Mucosa of descending colon (tissue), 3 donors: Measurements from ENCODE around the gene PRSS12. TPM values are rescaled to one million over a fixed set of nuclear protein-coding genes. Genes with fewer than 3 reads are reported as not detected.

ENCODE experiments used
- ATAC-seq: fragments of 200-7000 bp; cut with Tn5 transposase; one replicate; pipeline ENCODE4 v1.9.1; 2020; ENCODE audit warnings: mild to moderate bottlenecking, moderate library complexity
- DNase-seq, 3 donors: peaks; one replicate each; pipeline ENCODE4 v3.0.0-alpha.2; 2020
- H3K36me3 ChIP-seq: fragments of 200-600 bp; one replicate; pipeline ENCODE4 v1.8.0; 2021; ENCODE audit warnings: low read depth, mild to moderate bottlenecking
- H3K4me1 ChIP-seq: fragments of 200-600 bp; one replicate; pipeline ENCODE4 v1.8.0; 2021; ENCODE audit warnings: low read depth, mild to moderate bottlenecking
- H3K4me3 ChIP-seq: fragments of 200-600 bp; one replicate; pipeline ENCODE4 v1.8.0; 2021; ENCODE audit warnings: mild to moderate bottlenecking
- H3K9me3 ChIP-seq: fragments of 200-600 bp; one replicate; pipeline ENCODE4 v1.8.0; 2021; ENCODE audit warnings: mild to moderate bottlenecking
- CTCF ChIP-seq: fragments of 200-600 bp; IDR thresholded peaks from one replicate; pipeline ENCODE4 v1.8.0; 2022; ENCODE audit warnings: antibody characterized with exemption, mild to moderate bottlenecking
- intact Hi-C, 2 donors: fragments of 100-400 bp; cut with DNase I in 1 of 2; cut with micrococcal nuclease in 1 of 2; formaldehyde crosslinking; loops; one replicate each; pipeline versions ENCODE4 v1.11.0 to v1.11.1; 2022; cut with DNase I, micrococcal nuclease
- total RNA-seq, 3 donors: library from RNA; stranded (reverse); fragmentation: NEBNext Ultra II Directional in 2 of 3; extraction: Animal tissue kit (Norgen Biotek cat#: 25700) in 2 of 3; gene quantifications; one replicate each; pipeline versions ENCODE4 v1.2.1 to v1.2.4, GENCODE V29; 2021 to 2023
- donor health status: DM: no; HTN: no; CAD: no; lungs with moderate emphysema.
- donor health status: DM: no; HTN: no; CAD: no.
- donor health status: DM: no; HTN: yes; CAD: no.

PRSS12 gene
- total RNA-seq, 3 donors from 2014 or later, result 12.9 to 41.7 (median 31.1) TPM

- H3K36me3 ChIP-seq, result no peaks in the 10 kb centered on the region
- H3K9me3 ChIP-seq, result no peaks in the 10 kb centered on the region
- TF ChIP-seq CTCF, result no peak
- DNase-seq (no peak), ATAC-seq (no peak)
- peaks cover 2% of the 10 kb centered on the region for H3K4me1 ChIP-seq
- H3K4me3 ChIP-seq, result no peak overlapping the region
- intact Hi-C loops, result no loop called here
Measured at GRCh38 chr4:118318931-118319330, 33.9 kb downstream of the PRSS12 start.

GRCh38 chr4:118317691-118318090, 35.1 kb downstream of the PRSS12 start:
- Histone ChIP-seq H3K9me3 (no peaks in the 10 kb centered on the region), H3K4me1 (no peaks in the 10 kb centered on the region), H3K4me3 (no peak overlapping the region), H3K36me3 (no peaks in the 10 kb centered on the region)
- DNase-seq (no peak), ATAC-seq (no peak)
- no peak for TF ChIP-seq CTCF
- intact Hi-C loops, result no loop called here

GRCh38 chr4:118314221-118314620, 38.6 kb downstream of the PRSS12 start:
- no peak for TF ChIP-seq CTCF
- no peaks in the 10 kb centered on the region for H3K9me3 ChIP-seq
- no peaks in the 10 kb centered on the region for H3K4me1 ChIP-seq
- DNase-seq (no peak), ATAC-seq (no peak)
- H3K4me3 ChIP-seq, result no peak overlapping the region
- H3K36me3 ChIP-seq, result no peaks in the 10 kb centered on the region
- intact Hi-C loops, result no loop called here

GRCh38 chr4:118313098-118313497, 39.7 kb downstream of the PRSS12 start:
- intact Hi-C loops, result no loop called here
- Histone ChIP-seq H3K9me3 (no peaks in the 10 kb centered on the region), H3K4me3 (no peak overlapping the region), H3K36me3 (no peaks in the 10 kb centered on the region), H3K4me1 (peaks cover 3% of the 10 kb centered on the region)
- TF ChIP-seq CTCF, result no peak
- DNase-seq (no peak), ATAC-seq (no peak)

GRCh38 chr4:118308306-118309030, 44.3 kb downstream of the PRSS12 start:
- DNase-seq (peak in 1 of 3 donors; percentile 48), ATAC-seq (peak; percentile 84)
- intact Hi-C loops, result no loop called here
- Histone ChIP-seq H3K9me3 (no peaks in the 10 kb centered on the region), H3K4me3 (no peak overlapping the region), H3K4me1 (peaks cover 8% of the 10 kb centered on the region), H3K36me3 (no peaks in the 10 kb centered on the region)
- no peak for TF ChIP-seq CTCF
